ENCODE results near the gene TMC8.
"Not testable (repeated sequence)": the region's sequence is repeated elsewhere in the genome, so short reads cannot be mapped to it uniquely, and the experiment has no call there.

The TMC8 gene

GRCh38 chr17:78130437-78131101, at the start of gene TMC8:
Gene TMC8, plus strand, starts transcription at chr17:78130771. Its CDS starts 818 bp downstream, at chr17:78131589.
- in situ Hi-C loops (cut with HindIII; ENCODE audit: low pct_ligation_motif_present, low pct_unique_long_range_greater_than_20kb, low sequenced_read_pairs): no loop called here
- no peak for DNase-seq

- in situ Hi-C loops (cut with HindIII; ENCODE audit: low pct_ligation_motif_present, low pct_unique_long_range_greater_than_20kb, low sequenced_read_pairs): no loop called here
- DNase-seq: no peak
Measured at GRCh38 chr17:78081551-78081950, 49.0 kb upstream of the TMC8 start.

GRCh38 chr17:78082355-78082872, 48.2 kb upstream of the TMC8 start:
- DNase-seq; in situ Hi-C loops (cut with HindIII; ENCODE audit: low pct_ligation_motif_present, low pct_unique_long_range_greater_than_20kb, low sequenced_read_pairs): not testable (repeated sequence)

- in situ Hi-C loops (cut with HindIII; ENCODE audit: low pct_ligation_motif_present, low pct_unique_long_range_greater_than_20kb, low sequenced_read_pairs): no loop called here
Measured at GRCh38 chr17:78082988-78083387, 47.6 kb upstream of the TMC8 start.

GRCh38 chr17:78086740-78087139, 43.8 kb upstream of the TMC8 start:
- in situ Hi-C loops (cut with HindIII; ENCODE audit: low pct_ligation_motif_present, low pct_unique_long_range_greater_than_20kb, low sequenced_read_pairs): no loop called here
- DNase-seq: no peak

More at GRCh38 chr17:78082988-78083387, 47.6 kb upstream of the TMC8 start:
- no peak for DNase-seq

GRCh38 chr17:78088529-78088928, 42.0 kb upstream of the TMC8 start:
- no peak for DNase-seq
- in situ Hi-C loops (cut with HindIII; ENCODE audit: low pct_ligation_motif_present, low pct_unique_long_range_greater_than_20kb, low sequenced_read_pairs): no loop called here

GRCh38 chr17:78089576-78090281, 40.8 kb upstream of the TMC8 start:
- no peak for DNase-seq
- in situ Hi-C loops (cut with HindIII; ENCODE audit: low pct_ligation_motif_present, low pct_unique_long_range_greater_than_20kb, low sequenced_read_pairs): no loop called here

- in situ Hi-C loops (cut with HindIII; ENCODE audit: low pct_ligation_motif_present, low pct_unique_long_range_greater_than_20kb, low sequenced_read_pairs): no loop called here
- DNase-seq: no peak
Measured at GRCh38 chr17:78092794-78093324, 37.7 kb upstream of the TMC8 start.

GRCh38 chr17:78095035-78095434, 35.5 kb upstream of the TMC8 start:
- no peak for DNase-seq
- in situ Hi-C loops (cut with HindIII; ENCODE audit: low pct_ligation_motif_present, low pct_unique_long_range_greater_than_20kb, low sequenced_read_pairs): no loop called here

GRCh38 chr17:78096093-78096492, 34.5 kb upstream of the TMC8 start:
- in situ Hi-C loops (cut with HindIII; ENCODE audit: low pct_ligation_motif_present, low pct_unique_long_range_greater_than_20kb, low sequenced_read_pairs): no loop called here
- DNase-seq: no peak

- DNase-seq: no peak
- in situ Hi-C loops (cut with HindIII; ENCODE audit: low pct_ligation_motif_present, low pct_unique_long_range_greater_than_20kb, low sequenced_read_pairs): no loop called here
Measured at GRCh38 chr17:78101112-78101511, 29.5 kb upstream of the TMC8 start.

GRCh38 chr17:78101542-78101941, 29.0 kb upstream of the TMC8 start:
- no peak for DNase-seq
- in situ Hi-C loops (cut with HindIII; ENCODE audit: low pct_ligation_motif_present, low pct_unique_long_range_greater_than_20kb, low sequenced_read_pairs): no loop called here

- DNase-seq: no peak
- in situ Hi-C loops (cut with HindIII; ENCODE audit: low pct_ligation_motif_present, low pct_unique_long_range_greater_than_20kb, low sequenced_read_pairs): no loop called here
Measured at GRCh38 chr17:78103311-78103710, 27.3 kb upstream of the TMC8 start.

GRCh38 chr17:78104540-78104941, 26.0 kb upstream of the TMC8 start:
- DNase-seq: no peak
- in situ Hi-C loops (cut with HindIII; ENCODE audit: low pct_ligation_motif_present, low pct_unique_long_range_greater_than_20kb, low sequenced_read_pairs): no loop called here

- in situ Hi-C loops (cut with HindIII; ENCODE audit: low pct_ligation_motif_present, low pct_unique_long_range_greater_than_20kb, low sequenced_read_pairs): no loop called here
- no peak for DNase-seq
Measured at GRCh38 chr17:78105101-78105500, 25.5 kb upstream of the TMC8 start.

- no peak for DNase-seq
- in situ Hi-C loops (cut with HindIII; ENCODE audit: low pct_ligation_motif_present, low pct_unique_long_range_greater_than_20kb, low sequenced_read_pairs): no loop called here
Measured at GRCh38 chr17:78105551-78105950, 25.0 kb upstream of the TMC8 start.

- in situ Hi-C loops (cut with HindIII; ENCODE audit: low pct_ligation_motif_present, low pct_unique_long_range_greater_than_20kb, low sequenced_read_pairs): no loop called here
- DNase-seq: no peak
Measured at GRCh38 chr17:78106211-78106610, 24.4 kb upstream of the TMC8 start.

- in situ Hi-C loops (cut with HindIII; ENCODE audit: low pct_ligation_motif_present, low pct_unique_long_range_greater_than_20kb, low sequenced_read_pairs): no loop called here
- DNase-seq: no peak
Measured at GRCh38 chr17:78107457-78107856, 23.1 kb upstream of the TMC8 start.

- no peak for DNase-seq
- in situ Hi-C loops (cut with HindIII; ENCODE audit: low pct_ligation_motif_present, low pct_unique_long_range_greater_than_20kb, low sequenced_read_pairs): no loop called here
Measured at GRCh38 chr17:78107976-78108725, 22.4 kb upstream of the TMC8 start.
